ENCODE measurements around the gene CNFN. TPM values are rescaled to one million over a fixed set of nuclear protein-coding genes. Genes with fewer than 3 reads are reported as not detected.
A peak's percentile ranks its signal among the peaks of the same experiment; 100 is the strongest.

Gene CNFN
- total and polyA plus RNA-seq, 5 experiments from 2014 or later: 0.44 to 0.88 (median 0.68) TPM; not detected in 2

GRCh38 chr19:42407816-42408175 lies 17.7 kb upstream of the CNFN start:
- ATAC-seq (no peak), DNase-seq (peak in 1 of 10 donors; percentile 60)
- peaks cover 0 to 33% (median 0%) of the 10 kb centered on the region in 3 donors for H3K36me3 Mint-ChIP-seq
- no peaks in the 10 kb centered on the region for H3K9me3 Mint-ChIP-seq
- H3K27ac Mint-ChIP-seq: peak overlapping the region in 1 of 10 donors; percentile 51
- POLR2A ChIA-PET: no interaction called here
- peaks cover 0 to 18% (median 12%) of the 10 kb centered on the region in 4 donors for H3K4me1 Mint-ChIP-seq
- no peaks in the 10 kb centered on the region for H3K27me3 Mint-ChIP-seq
- H3K4me3 Mint-ChIP-seq: no peak overlapping the region

- no peak overlapping the region for H3K4me3 Mint-ChIP-seq
- H3K36me3 Mint-ChIP-seq: peaks cover 0 to 35% (median 0%) of the 10 kb centered on the region in 3 donors
- no peaks in the 10 kb centered on the region for H3K9me3 Mint-ChIP-seq
- DNase-seq (peak in 1 of 10 donors; percentile 58), ATAC-seq (no peak)
- H3K27ac Mint-ChIP-seq: no peak overlapping the region
- peaks cover 0 to 21% (median 16%) of the 10 kb centered on the region in 4 donors for H3K4me1 Mint-ChIP-seq
- H3K27me3 Mint-ChIP-seq: no peaks in the 10 kb centered on the region
- POLR2A ChIA-PET: interaction anchor here (0.5 kb wide), 1 partner anchor 273 kb away, joined by 3 read pairs; no protein-coding TSS in a partner anchor
Measured at GRCh38 chr19:42407085-42407815, 17.2 kb upstream of the CNFN start.

- ATAC-seq (no peak), DNase-seq (no peak)
- H3K36me3 Mint-ChIP-seq: peaks cover 0 to 33% (median 0%) of the 10 kb centered on the region in 3 donors
- H3K4me1 Mint-ChIP-seq: peaks cover 3 to 29% (median 21%) of the 10 kb centered on the region in 4 donors
- H3K9me3 Mint-ChIP-seq: no peaks in the 10 kb centered on the region
- peak overlapping the region in 3 of 10 donors; percentile 29 to 65 (median 31) for H3K27ac Mint-ChIP-seq
- POLR2A ChIA-PET: no interaction called here
- no peaks in the 10 kb centered on the region for H3K27me3 Mint-ChIP-seq
- H3K4me3 Mint-ChIP-seq: no peak overlapping the region
Measured at GRCh38 chr19:42406111-42406510, 16.0 kb upstream of the CNFN start.

GRCh38 chr19:42403586-42403985 lies 13.5 kb upstream of the CNFN start:
- POLR2A ChIA-PET: no interaction called here
- H3K27ac Mint-ChIP-seq: peak overlapping the region in 2 of 10 donors; percentile 37 to 45
- ATAC-seq (no peak), DNase-seq (no peak)
- peak overlapping the region in 2 of 10 donors; percentile 4 to 87 for H3K4me3 Mint-ChIP-seq
- no peaks in the 10 kb centered on the region for H3K9me3 Mint-ChIP-seq
- H3K36me3 Mint-ChIP-seq: peaks cover 0 to 26% (median 0%) of the 10 kb centered on the region in 3 donors
- no peaks in the 10 kb centered on the region for H3K27me3 Mint-ChIP-seq
- H3K4me1 Mint-ChIP-seq: peaks cover 20 to 48% (median 34%) of the 10 kb centered on the region in 4 donors

GRCh38 chr19:42402376-42403116 lies 12.4 kb upstream of the CNFN start:
- H3K27ac Mint-ChIP-seq: peak overlapping the region in 9 of 10 donors; percentile 59 to 91 (median 86)
- H3K36me3 Mint-ChIP-seq: peaks cover 0 to 25% (median 0%) of the 10 kb centered on the region in 3 donors
- ATAC-seq: no peak
- no peak for DNase-seq
- peak overlapping the region; percentile 79 to 91 (median 84) for H3K4me3 Mint-ChIP-seq
- no peaks in the 10 kb centered on the region for H3K9me3 Mint-ChIP-seq
- H3K27me3 Mint-ChIP-seq: no peaks in the 10 kb centered on the region
- POLR2A ChIA-PET: interaction anchor here (0.6 to 1.6 kb wide), 8 partner anchors 16 to 1363 kb away, joined by 3 to 6 read pairs (median 4); partner anchors contain the start of gene PRR19
- H3K4me1 Mint-ChIP-seq: peaks cover 25 to 48% (median 34%) of the 10 kb centered on the region in 4 donors

- Mint-ChIP-seq H3K4me1 (peaks cover 30 to 57% (median 42%) of the 10 kb centered on the region in 4 donors), H3K27me3 (no peaks in the 10 kb centered on the region), H3K36me3 (peaks cover 0 to 18% (median 0%) of the 10 kb centered on the region in 3 donors), H3K27ac (peak overlapping the region; percentile 53 to 91 (median 86)), H3K9me3 (no peaks in the 10 kb centered on the region), H3K4me3 (peak overlapping the region; percentile 81 to 91 (median 84))
- ATAC-seq (peak; percentile 77 to 85), DNase-seq (peak; percentile 45 to 85 (median 68))
- POLR2A ChIA-PET: interaction anchor here (0.6 to 1.8 kb wide), 12 partner anchors 15 to 1670 kb away, joined by 3 to 7 read pairs (median 4); partner anchors contain the start of gene PRR19
Measured at GRCh38 chr19:42401365-42402303, 11.5 kb upstream of the CNFN start.

- peak overlapping the region in 6 of 10 donors; percentile 18 to 91 (median 80) for H3K4me3 Mint-ChIP-seq
- POLR2A ChIA-PET: interaction anchor here (1.8 kb wide), 1 partner anchor 19 kb away, joined by 7 read pairs; no protein-coding TSS in a partner anchor
- H3K4me1 Mint-ChIP-seq: peaks cover 35 to 63% (median 49%) of the 10 kb centered on the region in 4 donors
- peak overlapping the region in 7 of 10 donors; percentile 27 to 91 (median 68) for H3K27ac Mint-ChIP-seq
- no peaks in the 10 kb centered on the region for H3K27me3 Mint-ChIP-seq
- DNase-seq: no peak
- H3K9me3 Mint-ChIP-seq: no peaks in the 10 kb centered on the region
- peaks cover 0 to 10% (median 0%) of the 10 kb centered on the region in 3 donors for H3K36me3 Mint-ChIP-seq
- no peak for ATAC-seq
Measured at GRCh38 chr19:42400404-42400803, 10.3 kb upstream of the CNFN start.

GRCh38 chr19:42397263-42398166 lies 7.4 kb upstream of the CNFN start:
- Mint-ChIP-seq H3K4me1 (peaks cover 31 to 58% (median 48%) of the 10 kb centered on the region in 4 donors), H3K4me3 (peak overlapping the region; percentile 77 to 93 (median 89)), H3K27ac (peak overlapping the region; percentile 15 to 98 (median 92)), H3K9me3 (no peaks in the 10 kb centered on the region), H3K27me3 (no peaks in the 10 kb centered on the region), H3K36me3 (no peaks in the 10 kb centered on the region)
- DNase-seq (no peak), ATAC-seq (no peak)
- POLR2A ChIA-PET: interaction anchor here (1.5 to 1.9 kb wide), 2 partner anchors 23 to 26 kb away, joined by 4 to 13 read pairs; no protein-coding TSS in a partner anchor

- DNase-seq (peak; percentile 71 to 94 (median 86)), ATAC-seq (peak; percentile 81 to 91)
- peak overlapping the region; percentile 15 to 98 (median 92) for H3K27ac Mint-ChIP-seq
- H3K4me3 Mint-ChIP-seq: peak overlapping the region; percentile 77 to 93 (median 89)
- H3K4me1 Mint-ChIP-seq: peaks cover 25 to 50% (median 44%) of the 10 kb centered on the region in 4 donors
- H3K36me3 Mint-ChIP-seq: no peaks in the 10 kb centered on the region
- H3K9me3 Mint-ChIP-seq: no peaks in the 10 kb centered on the region
- H3K27me3 Mint-ChIP-seq: peaks cover 0 to 5% (median 2%) of the 10 kb centered on the region in 5 donors
- POLR2A ChIA-PET: interaction anchor here (1.5 to 1.9 kb wide), 2 partner anchors 24 to 27 kb away, joined by 4 to 13 read pairs; no protein-coding TSS in a partner anchor
Measured at GRCh38 chr19:42396381-42397262, 6.5 kb upstream of the CNFN start.

- Mint-ChIP-seq H3K27me3 (peaks cover 10 to 16% (median 11%) of the 10 kb centered on the region in 5 donors), H3K4me1 (peaks cover 14 to 32% (median 30%) of the 10 kb centered on the region in 4 donors), H3K9me3 (no peaks in the 10 kb centered on the region), H3K36me3 (no peaks in the 10 kb centered on the region), H3K27ac (peak overlapping the region in 2 of 10 donors; percentile 22 to 41), H3K4me3 (no peak overlapping the region)
- POLR2A ChIA-PET: no interaction called here
- DNase-seq (no peak), ATAC-seq (no peak)
Measured at GRCh38 chr19:42394751-42395150, 4.7 kb upstream of the CNFN start.
